Measurements from ENCODE around the gene EEF1A2. TPM values are rescaled to one million over a fixed set of nuclear protein-coding genes. Genes with fewer than 3 reads are reported as not detected.

Gene EEF1A2
- total and polyA plus RNA-seq, 2 experiments from 2014 or later = 1.3 to 37.1 TPM

GRCh38 chr20:63491635-63492230 lies 7.2 kb downstream of the EEF1A2 start:
- no peak overlapping the region for H3K27ac ChIP-seq (ENCODE audit: low read depth)
- no peaks in the 10 kb centered on the region for H4K20me1 ChIP-seq (replicated peaks; ENCODE audit: insufficient read depth)
- H3K4me3 Mint-ChIP-seq = no peak overlapping the region
- no peak overlapping the region for H3K27ac Mint-ChIP-seq
- H2AFZ ChIP-seq = no peak overlapping the region
- 0 out of 2 replicates have a peak, but pooled peaks cover 5% of the 10 kb centered on the region for H3K9me2 ChIP-seq (ENCODE audit: insufficient read depth)
- no peak for DNase-seq (ENCODE audit: low spot score)
- H3K36me3 ChIP-seq (ENCODE audit: insufficient read depth) = no peaks in the 10 kb centered on the region
- no peak for TF ChIP-seq ZNF114 (CRISPR knock-in tag; IDR thresholded peaks at IDR 0.05)
- TF ChIP-seq STAT1 (IDR thresholded peaks at IDR 0.05; ENCODE audit: unreplicated experiment) = no peak
- TF ChIP-seq ZNF331 (CRISPR knock-in tag; IDR thresholded peaks at IDR 0.05; ENCODE audit: low read depth) = no peak
- TF ChIP-seq EZH2phosphoT487 (IDR thresholded peaks at IDR 0.05; ENCODE audit: unreplicated experiment) = no peak
- TF ChIP-seq REST (IDR thresholded peaks at IDR 0.05; ENCODE audit: unreplicated experiment) = no peak
- peaks cover 3% of the 10 kb centered on the region; the same call in 1 of the 3 replicates for H3K9me3 Mint-ChIP-seq
- no peak overlapping the region for H3K4me2 ChIP-seq
- H3K27me3 Mint-ChIP-seq (ENCODE audit: insufficient read depth, low read depth, poor library complexity) = peaks cover 26% of the 10 kb centered on the region
- H3K4me3 ChIP-seq = no peak overlapping the region
- H3K36me3 Mint-ChIP-seq (ENCODE audit: low read depth) = peaks cover 17% of the 10 kb centered on the region
- ATAC-seq = no peak
- peaks cover 33% of the 10 kb centered on the region for H3K27me3 ChIP-seq (ENCODE audit: insufficient read depth)
- H3K79me2 ChIP-seq (replicated peaks; ENCODE audit: insufficient read depth) = no peaks in the 10 kb centered on the region
- H3F3A ChIP-seq (replicated peaks; ENCODE audit: low read depth) = no peaks in the 10 kb centered on the region
- H3K4me1 Mint-ChIP-seq = peaks cover 3% of the 10 kb centered on the region; the same call in 2 of the 3 replicates
- peaks cover 6% of the 10 kb centered on the region; the same call in 1 of the 2 replicates for H3K4me1 ChIP-seq (ENCODE audit: insufficient read depth)

GRCh38 chr20:63491078-63491477 lies 7.8 kb downstream of the EEF1A2 start:
- H3K4me2 ChIP-seq = no peak overlapping the region
- H3K27me3 ChIP-seq (ENCODE audit: insufficient read depth) = peaks cover 27% of the 10 kb centered on the region
- Mint-ChIP-seq H3K27me3 (ENCODE audit: insufficient read depth, low read depth, poor library complexity) (peaks cover 28% of the 10 kb centered on the region), H3K36me3 (ENCODE audit: low read depth) (peaks cover 19% of the 10 kb centered on the region), H3K9me3 (peaks cover 6% of the 10 kb centered on the region; the same call in 2 of the 3 replicates), H3K27ac (no peak overlapping the region), H3K4me1 (peaks cover 3% of the 10 kb centered on the region; the same call in 2 of the 3 replicates), H3K4me3 (no peak overlapping the region)
- no peaks in the 10 kb centered on the region for H3K36me3 ChIP-seq (ENCODE audit: insufficient read depth)
- H3K9me2 ChIP-seq (ENCODE audit: insufficient read depth) = 0 out of 2 replicates have a peak, but pooled peaks cover 5% of the 10 kb centered on the region
- H4K20me1 ChIP-seq (replicated peaks; ENCODE audit: insufficient read depth) = no peaks in the 10 kb centered on the region
- ATAC-seq = no peak
- no peaks in the 10 kb centered on the region for H3K79me2 ChIP-seq (replicated peaks; ENCODE audit: insufficient read depth)
- H3F3A ChIP-seq (replicated peaks; ENCODE audit: low read depth) = no peaks in the 10 kb centered on the region
- no peak for DNase-seq (ENCODE audit: low spot score)
- H3K4me1 ChIP-seq (ENCODE audit: insufficient read depth) = no peaks in the 10 kb centered on the region; the same call in 1 of the 2 replicates
- H2AFZ ChIP-seq = no peak overlapping the region
- no peak overlapping the region for H3K4me3 ChIP-seq
- no peak overlapping the region for H3K27ac ChIP-seq (ENCODE audit: low read depth)
- TF ChIP-seq ETS1 (IDR thresholded peaks at IDR 0.05) (no peak), NANOG (IDR thresholded peaks at IDR 0.05; ENCODE audit: borderline replicate concordance) (no peak), POLR2AphosphoS5 (IDR thresholded peaks at IDR 0.05; ENCODE audit: low read depth) (no peak), REST (IDR thresholded peaks at IDR 0.05; ENCODE audit: unreplicated experiment) (no peak), STAT1 (IDR thresholded peaks at IDR 0.05; ENCODE audit: unreplicated experiment) (no peak), CTCF (conservative IDR thresholded peaks at IDR 0.05; ENCODE audit: low read depth in 2 of 2) (no peak)

Data from GM23338 (cell line).